ENCODE data around the gene CLBA1.
"Not testable (repeated sequence)": the region's sequence is repeated elsewhere in the genome, so short reads cannot be mapped to it uniquely, and the experiment has no call there.

CLBA1 gene

GRCh38 chr14:104947881-104948735 lies 37.5 kb upstream of the CLBA1 start:
- not testable (repeated sequence) for DNase-seq (ENCODE audit: low spot score); FAIRE-seq

GRCh38 chr14:104948736-104949031 lies 36.9 kb upstream of the CLBA1 start:
- DNase-seq (ENCODE audit: low spot score) (no peak), FAIRE-seq (no peak)

GRCh38 chr14:104949406-104949955 lies 36.1 kb upstream of the CLBA1 start:
- FAIRE-seq, result not testable (repeated sequence)

GRCh38 chr14:104950021-104950420 lies 35.6 kb upstream of the CLBA1 start:
- DNase-seq (ENCODE audit: low spot score) (no peak), FAIRE-seq (no peak)

More at GRCh38 chr14:104949406-104949955, 36.1 kb upstream of the CLBA1 start:
- DNase-seq (ENCODE audit: low spot score), result not testable (repeated sequence)

GRCh38 chr14:104950701-104951100 lies 34.9 kb upstream of the CLBA1 start:
- FAIRE-seq; DNase-seq (ENCODE audit: low spot score): not testable (repeated sequence)

- not testable (repeated sequence) for DNase-seq (ENCODE audit: low spot score); FAIRE-seq
Observed at GRCh38 chr14:104951863-104952657, 33.5 kb upstream of the CLBA1 start.

GRCh38 chr14:104953097-104953496 lies 32.5 kb upstream of the CLBA1 start:
- FAIRE-seq (no peak), DNase-seq (ENCODE audit: low spot score) (no peak)

- DNase-seq (ENCODE audit: low spot score), result no peak
- FAIRE-seq, result no peak
Observed at GRCh38 chr14:104953896-104954656, 31.5 kb upstream of the CLBA1 start.

GRCh38 chr14:104954746-104955395 lies 30.7 kb upstream of the CLBA1 start:
- DNase-seq (ENCODE audit: low spot score) (no peak), FAIRE-seq (no peak)

GRCh38 chr14:104955396-104955770 lies 30.2 kb upstream of the CLBA1 start:
- FAIRE-seq (no peak), DNase-seq (ENCODE audit: low spot score) (no peak)

- FAIRE-seq (no peak), DNase-seq (ENCODE audit: low spot score) (no peak)
Observed at GRCh38 chr14:104956290-104956890, 29.2 kb upstream of the CLBA1 start.

GRCh38 chr14:104957146-104958113 lies 28.2 kb upstream of the CLBA1 start:
- FAIRE-seq (no peak), DNase-seq (ENCODE audit: low spot score) (no peak)

GRCh38 chr14:104964546-104964945 lies 21.0 kb upstream of the CLBA1 start:
- no peak for DNase-seq (ENCODE audit: low spot score)
- no peak for FAIRE-seq

GRCh38 chr14:104965561-104966231 lies 19.9 kb upstream of the CLBA1 start:
- DNase-seq (ENCODE audit: low spot score), result no peak
- no peak for FAIRE-seq

GRCh38 chr14:104966261-104966865 lies 19.2 kb upstream of the CLBA1 start:
- no peak for FAIRE-seq

GRCh38 chr14:104966981-104967385 lies 18.6 kb upstream of the CLBA1 start:
- no peak for FAIRE-seq

More at GRCh38 chr14:104966261-104966865, 19.2 kb upstream of the CLBA1 start:
- DNase-seq (ENCODE audit: low spot score), result no peak

GRCh38 chr14:104967386-104968152 lies 18.0 kb upstream of the CLBA1 start:
- DNase-seq (ENCODE audit: low spot score), result peak; percentile 46
- no peak for FAIRE-seq

More at GRCh38 chr14:104966981-104967385, 18.6 kb upstream of the CLBA1 start:
- DNase-seq (ENCODE audit: low spot score), result no peak
